ENCODE measurements around the gene VWA7.

VWA7 gene

GRCh38 chr6:31727717-31728671, 49.1 kb downstream of the VWA7 start:
- DNase-seq = no peak

GRCh38 chr6:31727034-31727716, 50.0 kb downstream of the VWA7 start:
- DNase-seq = no peak

GRCh38 chr6:31725502-31726350, 51.4 kb downstream of the VWA7 start:
- no peak for DNase-seq

- no peak for DNase-seq
Observed at GRCh38 chr6:31723980-31724691, 53.0 kb downstream of the VWA7 start.

- DNase-seq = no peak
Observed at GRCh38 chr6:31723245-31723979, 53.7 kb downstream of the VWA7 start, which contains the start of gene MPIG6B. TSS of gene MPIG6B (plus strand) at chr6:31723373. CDS start at chr6:31723384, 11 bp downstream.

GRCh38 chr6:31722173-31722572, 55.0 kb downstream of the VWA7 start:
- no peak for DNase-seq

- DNase-seq = no peak
Observed at GRCh38 chr6:31721351-31722020, 55.6 kb downstream of the VWA7 start, which contains the start of gene LY6G6C. TSS of gene LY6G6C (minus strand) at chr6:31721746. CDS start at chr6:31721679, 67 bp downstream.

GRCh38 chr6:31720196-31720770, 56.8 kb downstream of the VWA7 start:
- no peak for DNase-seq

- no peak for DNase-seq
Observed at GRCh38 chr6:31719001-31719400, 58.1 kb downstream of the VWA7 start.

GRCh38 chr6:31718265-31718664, 58.9 kb downstream of the VWA7 start:
- no peak for DNase-seq

GRCh38 chr6:31717499-31718222, 59.5 kb downstream of the VWA7 start:
- no peak for DNase-seq
